Hindlimb muscle (tissue), 1 donor: Measurements from ENCODE around the gene PHKG2. TPM values are rescaled to one million over a fixed set of nuclear protein-coding genes. Genes with fewer than 3 reads are reported as not detected.

Experiments used
- DNase-seq: peaks from one replicate; pipeline ENCODE4 v3.0.0-alpha.2; 2013
- polyA plus RNA-seq: library from polyadenylated mRNA; unstranded; fragments of 120-200 nt; gene quantifications from one replicate; pipeline ENCODE4 v1.2.1, GENCODE V29; 2013; ENCODE audit not compliant: insufficient read length

PHKG2 gene
- polyA plus RNA-seq, 1 donor, result 13.6 TPM

DNA sequence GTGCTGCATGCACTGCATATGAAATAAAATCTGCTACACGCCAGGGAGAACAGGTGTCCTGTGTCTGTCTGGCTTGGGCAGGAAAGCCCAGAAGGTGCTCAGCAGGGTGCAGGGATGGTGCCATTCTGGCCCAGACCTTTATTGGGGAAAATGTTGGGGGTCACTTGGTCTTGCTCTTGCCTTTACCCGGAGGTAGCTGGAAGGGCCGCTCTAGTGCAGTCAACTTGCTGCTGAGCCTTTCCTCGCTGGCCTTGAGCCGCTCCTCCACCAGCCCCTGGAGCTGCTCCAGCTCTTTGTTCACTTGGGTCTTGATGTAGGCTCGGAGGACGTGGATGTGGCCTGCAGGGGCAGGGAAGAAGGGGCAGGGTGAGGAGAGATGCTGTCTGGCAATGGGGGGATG is 9.1 kb downstream of the PHKG2 start:
- DNase-seq, result no peak

DNA sequence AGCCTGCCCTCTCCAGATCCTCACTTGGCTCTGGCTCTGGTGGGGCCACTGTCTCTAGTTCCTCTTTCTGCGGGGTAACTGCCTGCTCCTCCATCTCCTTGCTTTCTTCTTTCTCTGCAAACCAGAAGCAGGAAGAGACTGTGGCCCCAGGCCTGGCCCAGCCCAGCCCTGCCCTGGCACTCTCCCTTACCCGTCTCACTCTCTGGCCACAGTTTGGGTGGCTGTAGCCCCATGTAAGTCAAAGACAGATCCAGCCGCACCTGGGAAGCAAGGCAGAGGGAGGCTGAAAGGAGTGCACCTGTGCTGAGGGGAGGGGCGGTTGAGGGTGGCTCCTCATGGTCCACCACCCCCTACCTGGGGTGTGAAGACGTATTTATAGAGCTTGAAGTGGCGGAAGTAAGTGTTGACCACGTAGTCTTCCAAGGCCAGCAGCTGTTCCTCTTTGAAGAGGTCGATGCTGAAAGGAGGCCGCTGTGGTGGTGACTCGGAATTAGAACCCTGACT is 10.8 kb downstream of the PHKG2 start:
- DNase-seq, result no peak

DNA sequence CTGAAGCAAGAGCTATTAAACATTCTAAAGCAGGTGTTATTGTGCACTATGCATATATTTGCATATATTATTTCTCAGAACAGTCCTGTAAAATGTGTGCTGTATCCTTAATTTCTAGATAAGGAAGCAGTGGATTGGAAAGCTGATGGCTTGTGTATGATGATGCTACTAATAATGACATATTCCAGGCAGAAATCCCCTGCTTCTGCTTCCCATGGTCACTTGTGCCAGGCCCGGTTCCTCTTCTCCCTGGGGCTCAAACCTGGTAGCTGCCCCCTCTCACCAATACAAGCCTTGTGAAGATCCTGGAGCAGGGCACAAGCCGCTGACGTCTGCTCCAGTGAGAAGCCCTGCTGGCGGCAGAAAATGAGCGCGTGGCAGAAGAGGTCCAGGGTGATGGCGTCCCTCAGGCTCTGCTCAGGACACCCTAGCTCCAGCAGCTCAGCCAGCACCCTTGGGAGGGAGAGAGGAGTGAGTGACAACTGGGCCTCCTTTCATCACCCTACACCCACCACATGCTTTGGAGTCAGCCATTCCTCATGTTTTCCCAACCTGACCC is 11.9 kb downstream of the PHKG2 start:
- no peak for DNase-seq

DNA sequence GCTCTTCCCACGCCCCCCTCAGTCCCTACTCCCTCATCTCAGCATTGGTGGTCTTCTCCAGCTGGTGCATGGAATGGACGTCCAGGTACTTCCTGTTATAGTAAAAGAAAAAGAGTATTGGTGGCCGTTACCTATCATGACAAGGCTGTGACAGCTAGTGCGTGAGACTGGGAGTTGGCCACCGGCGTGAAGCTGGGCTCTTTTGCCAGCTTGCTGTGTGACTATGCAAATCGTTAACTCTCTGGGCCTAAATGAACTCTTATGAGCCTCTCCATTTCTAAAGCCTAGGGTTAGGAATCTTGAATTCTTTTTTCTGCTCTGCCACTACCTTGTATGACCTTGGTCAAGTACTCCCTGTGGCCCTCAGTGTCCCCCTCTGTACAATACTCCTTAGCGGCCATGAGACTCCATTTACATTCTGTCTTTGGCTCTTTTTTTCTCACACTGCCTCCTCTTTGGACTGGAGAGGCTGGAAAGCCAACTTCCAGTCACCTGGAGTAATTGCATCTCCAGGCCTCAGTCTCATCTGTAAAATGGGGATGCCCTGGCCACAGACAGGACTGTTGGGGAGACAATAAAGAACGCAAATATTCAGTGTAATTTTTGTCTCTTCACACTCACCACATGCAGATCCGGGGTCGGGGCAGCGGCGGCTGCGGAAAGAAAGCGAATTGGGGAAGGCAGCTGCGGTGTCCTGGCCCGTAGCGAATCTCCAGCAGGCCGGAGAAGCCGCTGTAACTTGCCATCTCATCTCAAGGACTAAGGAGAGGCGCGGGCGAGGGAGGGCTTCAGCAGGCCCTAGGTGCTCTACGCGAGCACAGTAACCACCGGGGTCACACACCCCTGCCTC is 12.6 kb downstream of the PHKG2 start:
- DNase-seq, result no peak

DNA sequence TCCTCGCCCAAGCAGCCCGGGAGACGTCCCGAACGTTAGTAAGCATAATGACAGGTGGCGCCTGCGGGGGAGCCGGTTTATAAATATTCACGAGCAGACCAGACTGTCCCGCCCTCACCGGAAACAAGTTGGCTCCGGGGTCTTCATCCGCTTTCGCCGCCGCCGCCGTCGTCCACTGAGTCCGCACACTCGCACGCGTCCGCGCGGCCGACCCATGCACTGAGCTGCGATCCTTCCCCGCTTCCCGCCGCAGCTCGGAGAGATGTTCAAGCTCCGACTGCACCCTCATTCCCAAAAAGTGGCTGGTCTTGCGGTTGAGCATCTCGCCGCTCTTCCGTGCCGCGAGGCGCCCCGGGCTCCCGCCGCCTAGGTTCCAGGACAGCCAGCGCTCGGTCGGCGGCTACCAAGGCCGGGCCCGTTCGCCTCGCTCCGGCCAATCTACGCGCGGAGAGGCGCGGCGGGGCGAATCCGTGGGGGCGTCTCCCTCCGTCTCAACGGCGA is 13.3 kb downstream of the PHKG2 start:
- no peak for DNase-seq

DNA sequence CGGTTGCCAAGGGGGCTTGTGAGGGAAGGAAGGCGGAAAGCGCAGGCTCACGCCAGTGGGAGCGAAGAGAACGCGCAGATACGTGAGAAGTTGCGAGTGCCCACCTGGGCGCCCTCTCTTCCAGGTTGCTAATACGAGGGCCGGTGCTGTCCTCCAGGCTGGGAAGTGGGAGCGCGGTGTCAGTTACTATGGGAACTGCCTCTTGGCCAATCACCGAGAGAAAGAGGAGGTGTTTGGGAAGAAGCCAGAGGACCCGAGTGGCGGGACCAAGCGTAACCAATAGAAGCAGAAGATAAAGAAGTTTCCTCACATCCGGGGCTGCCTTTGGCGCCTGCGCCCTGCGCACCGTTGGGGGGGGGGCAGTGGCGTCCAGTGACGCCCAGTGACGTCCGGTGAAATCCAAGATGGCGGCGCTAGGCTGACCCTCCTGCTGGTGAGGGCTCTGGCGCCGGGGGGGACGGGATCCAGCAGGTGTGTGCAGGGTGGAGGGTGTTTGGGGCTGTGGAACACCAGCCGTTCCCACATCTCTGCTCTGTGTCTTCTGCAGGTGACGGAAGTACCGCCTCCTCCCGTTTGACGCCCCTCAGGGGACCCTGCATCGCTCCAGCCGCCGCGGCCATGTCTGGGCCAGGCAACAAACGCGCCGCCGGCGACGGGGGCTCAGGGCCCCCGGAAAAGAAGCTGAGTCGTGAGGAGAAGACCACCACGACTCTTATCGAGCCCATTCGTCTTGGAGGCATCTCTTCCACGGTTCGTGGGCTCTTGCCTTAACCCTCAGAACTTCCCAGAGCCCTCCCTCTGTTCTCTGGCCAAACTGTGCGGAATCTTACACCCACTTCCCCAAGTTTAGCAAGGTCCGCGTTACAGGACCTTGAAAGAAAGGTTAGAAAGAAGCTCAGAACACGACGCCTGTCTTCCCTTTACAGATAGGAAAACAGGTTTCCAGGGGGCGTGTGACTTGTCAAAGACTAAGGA is 14.0 kb downstream of the PHKG2 start, which contains the start of the genes CFAP119 and RNF40:
Gene CFAP119, minus strand, starts transcription at position 135 of the 975 bp plus-strand sequence. CDS start 314 bp downstream, outside the sequence.
Gene RNF40, plus strand, starts transcription at position 395 of the 975 bp plus-strand sequence. Its CDS starts 224 bp downstream, at position 619.
- peak; percentile 99 for DNase-seq

DNA sequence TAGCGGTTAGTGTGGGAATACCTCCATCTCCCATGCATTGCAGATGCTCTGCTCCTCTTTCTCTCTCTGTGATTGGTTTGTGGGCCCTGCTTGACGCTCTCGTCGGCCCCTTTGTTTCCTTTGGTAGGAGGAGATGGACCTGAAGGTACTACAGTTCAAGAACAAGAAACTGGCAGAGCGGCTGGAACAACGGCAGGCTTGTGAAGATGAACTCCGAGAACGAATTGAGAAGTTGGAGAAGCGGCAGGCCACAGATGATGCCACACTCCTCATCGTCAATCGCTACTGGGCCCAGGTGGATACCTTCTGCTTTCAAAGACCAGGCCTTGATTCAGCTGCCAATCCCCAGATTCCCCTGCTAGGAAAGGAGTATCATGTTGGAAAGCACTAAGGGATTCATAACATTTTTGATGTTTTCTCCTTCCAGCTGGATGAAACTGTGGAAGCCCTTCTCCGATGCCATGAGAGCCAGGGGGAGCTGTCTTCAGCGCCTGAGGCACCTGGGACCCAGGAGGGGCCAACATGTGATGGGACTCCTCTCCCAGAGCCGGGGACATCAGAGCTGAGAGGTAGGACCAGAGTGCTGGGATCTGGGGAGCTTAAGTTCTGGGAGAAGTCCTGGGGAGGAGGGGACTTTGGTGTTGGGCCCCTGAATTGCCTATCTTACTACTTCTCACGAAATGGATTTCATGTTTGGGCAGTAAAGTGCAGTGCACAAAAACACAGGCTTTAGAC is 14.9 kb downstream of the PHKG2 start:
- DNase-seq, result no peak

DNA sequence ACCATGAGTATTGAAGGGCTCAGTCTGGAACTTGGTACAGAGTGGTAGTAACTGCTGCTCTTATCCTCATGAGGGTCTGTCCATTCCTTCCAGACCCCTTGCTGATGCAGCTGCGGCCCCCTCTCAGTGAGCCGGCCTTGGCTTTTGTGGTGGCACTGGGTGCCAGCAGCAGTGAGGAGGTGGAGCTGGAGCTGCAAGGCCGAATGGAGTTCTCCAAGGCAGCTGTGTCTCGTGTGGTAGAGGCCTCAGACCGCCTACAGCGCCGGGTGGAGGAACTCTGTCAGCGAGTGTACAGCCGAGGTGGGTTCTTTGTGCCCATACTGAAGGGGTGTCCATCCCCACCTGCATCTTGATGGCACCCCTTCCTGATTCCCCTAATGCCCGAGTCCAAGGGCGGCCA is 15.9 kb downstream of the PHKG2 start:
- no peak for DNase-seq

DNA sequence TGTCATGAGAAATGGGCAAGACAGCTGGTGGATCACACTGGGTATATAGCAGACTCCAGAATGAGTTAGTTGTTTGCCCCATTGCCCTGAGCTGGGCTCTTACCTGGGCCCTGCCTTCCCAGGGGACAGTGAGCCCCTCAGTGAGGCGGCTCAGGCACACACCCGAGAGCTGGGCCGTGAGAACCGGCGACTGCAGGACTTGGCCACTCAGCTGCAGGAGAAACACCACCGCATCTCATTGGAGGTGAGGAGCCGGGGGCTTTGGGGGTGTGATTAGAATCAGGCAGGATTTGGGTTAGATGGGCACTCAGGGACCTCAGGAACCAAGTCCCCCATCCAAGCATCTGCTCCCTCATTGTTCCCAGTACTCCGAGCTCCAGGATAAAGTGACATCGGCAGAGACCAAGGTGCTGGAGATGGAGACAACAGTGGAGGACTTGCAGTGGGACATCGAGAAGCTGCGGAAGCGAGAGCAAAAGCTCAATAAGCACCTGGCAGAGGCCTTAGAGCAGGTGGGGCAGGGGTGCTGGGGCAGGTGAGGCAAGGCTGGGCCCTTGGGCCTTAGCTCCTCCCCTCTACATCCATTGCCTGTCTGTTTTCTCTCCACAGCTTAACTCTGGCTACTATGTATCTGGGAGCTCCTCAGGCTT is 16.7 kb downstream of the PHKG2 start:
- no peak for DNase-seq

DNA sequence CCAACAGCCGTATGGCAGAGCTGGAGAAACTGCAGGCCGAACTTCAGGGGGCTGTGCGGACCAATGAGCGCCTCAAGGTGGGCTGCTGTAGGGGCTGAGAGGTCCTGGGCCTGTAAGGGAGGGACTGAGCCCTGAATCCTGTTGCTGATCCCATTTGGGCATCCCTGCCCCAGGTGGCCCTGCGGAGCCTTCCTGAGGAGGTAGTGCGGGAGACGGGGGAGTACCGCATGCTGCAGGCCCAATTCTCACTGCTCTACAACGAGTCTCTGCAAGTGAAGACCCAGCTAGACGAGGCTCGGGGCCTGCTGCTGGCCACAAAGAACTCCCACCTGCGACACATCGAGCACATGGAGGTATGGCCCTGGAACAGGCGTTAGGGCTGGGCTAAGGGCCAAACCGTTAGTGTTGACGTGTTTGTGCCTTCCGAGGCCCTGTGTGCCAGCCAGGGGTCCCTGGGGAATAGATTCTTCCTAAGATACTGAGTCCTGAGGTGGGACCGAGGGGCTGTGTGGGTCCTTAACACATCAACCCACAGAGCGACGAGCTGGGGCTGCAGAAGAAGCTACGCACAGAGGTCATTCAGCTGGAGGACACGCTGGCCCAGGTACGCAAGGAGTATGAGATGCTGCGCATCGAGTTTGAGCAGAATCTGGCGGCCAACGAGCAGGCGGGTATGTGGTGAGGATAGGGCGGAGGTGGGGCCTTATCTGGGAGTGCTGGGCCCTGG is 18.1 kb downstream of the PHKG2 start:
- DNase-seq, result no peak

DNA sequence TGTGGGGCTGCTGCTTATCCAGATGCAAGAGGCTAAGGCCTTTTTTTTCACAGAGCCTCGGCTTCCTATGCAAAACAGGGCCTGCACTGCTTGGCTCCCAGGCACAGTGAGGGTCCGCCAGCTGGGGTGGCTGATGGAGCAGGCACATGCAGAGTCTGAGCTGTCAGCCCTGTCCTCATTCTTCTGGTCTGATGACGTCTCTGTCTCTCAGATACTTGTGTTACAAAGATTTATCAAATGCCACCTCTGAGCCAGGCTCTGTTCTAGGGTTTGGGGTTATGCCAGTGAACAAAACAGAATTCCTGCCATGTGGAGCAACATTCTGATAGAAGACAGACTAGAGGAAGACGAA is 18.7 kb downstream of the PHKG2 start:
- DNase-seq, result no peak

DNA sequence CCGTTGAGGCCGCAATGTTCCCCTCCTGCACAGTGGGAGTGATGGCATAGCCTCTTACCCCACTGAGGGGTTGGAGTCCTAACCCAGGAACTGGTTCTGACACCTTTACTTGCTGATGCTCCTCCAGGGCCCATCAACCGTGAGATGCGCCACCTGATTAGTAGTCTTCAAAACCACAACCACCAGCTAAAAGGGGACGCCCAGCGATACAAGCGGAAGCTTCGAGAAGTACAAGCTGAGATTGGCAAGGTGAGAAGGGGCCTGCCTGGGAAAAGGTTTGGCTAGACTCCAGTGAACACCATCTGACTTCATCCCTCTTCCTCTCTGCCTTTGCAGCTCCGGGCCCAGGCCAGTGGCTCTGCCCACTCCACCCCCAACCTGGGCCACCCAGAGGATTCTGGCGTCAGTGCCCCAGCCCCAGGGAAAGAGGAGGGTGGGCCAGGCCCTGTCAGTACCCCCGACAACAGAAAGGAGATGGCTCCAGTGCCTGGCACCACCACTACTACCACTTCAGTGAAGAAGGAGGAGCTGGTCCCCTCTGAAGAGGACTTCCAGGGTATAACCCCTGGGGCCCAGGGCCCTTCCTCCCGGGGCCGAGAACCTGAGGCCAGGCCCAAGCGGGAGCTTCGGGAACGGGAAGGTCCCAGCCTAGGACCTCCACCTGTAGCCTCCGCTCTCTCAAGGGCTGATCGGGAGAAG is 19.7 kb downstream of the PHKG2 start:
- DNase-seq, result no peak

DNA sequence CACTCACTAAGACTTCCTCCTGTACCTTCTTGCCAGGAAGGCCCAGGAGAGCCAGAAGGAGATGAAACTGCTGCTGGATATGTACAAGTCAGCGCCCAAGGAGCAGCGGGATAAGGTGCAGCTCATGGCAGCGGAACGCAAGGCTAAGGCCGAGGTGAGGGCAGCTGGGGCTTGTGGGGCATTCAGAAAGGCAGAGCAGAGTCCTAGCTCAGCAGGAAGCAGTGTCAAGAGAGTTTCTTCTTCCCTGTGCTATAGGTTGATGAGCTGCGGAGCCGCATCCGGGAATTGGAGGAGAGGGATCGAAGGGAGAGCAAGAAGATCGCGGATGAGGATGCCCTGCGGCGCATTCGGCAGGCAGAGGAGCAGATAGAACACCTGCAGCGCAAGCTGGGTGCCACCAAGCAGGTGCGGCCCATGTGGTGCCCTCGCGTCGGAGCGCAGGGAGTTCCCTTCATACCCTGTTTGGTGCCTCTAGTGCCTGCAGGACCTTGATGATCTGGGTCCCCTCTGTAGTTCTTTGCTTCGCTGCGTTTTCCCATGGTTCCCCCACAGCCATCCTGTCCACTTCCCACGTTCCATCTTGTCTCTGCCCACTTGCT is 20.5 kb downstream of the PHKG2 start:
- no peak for DNase-seq

DNA sequence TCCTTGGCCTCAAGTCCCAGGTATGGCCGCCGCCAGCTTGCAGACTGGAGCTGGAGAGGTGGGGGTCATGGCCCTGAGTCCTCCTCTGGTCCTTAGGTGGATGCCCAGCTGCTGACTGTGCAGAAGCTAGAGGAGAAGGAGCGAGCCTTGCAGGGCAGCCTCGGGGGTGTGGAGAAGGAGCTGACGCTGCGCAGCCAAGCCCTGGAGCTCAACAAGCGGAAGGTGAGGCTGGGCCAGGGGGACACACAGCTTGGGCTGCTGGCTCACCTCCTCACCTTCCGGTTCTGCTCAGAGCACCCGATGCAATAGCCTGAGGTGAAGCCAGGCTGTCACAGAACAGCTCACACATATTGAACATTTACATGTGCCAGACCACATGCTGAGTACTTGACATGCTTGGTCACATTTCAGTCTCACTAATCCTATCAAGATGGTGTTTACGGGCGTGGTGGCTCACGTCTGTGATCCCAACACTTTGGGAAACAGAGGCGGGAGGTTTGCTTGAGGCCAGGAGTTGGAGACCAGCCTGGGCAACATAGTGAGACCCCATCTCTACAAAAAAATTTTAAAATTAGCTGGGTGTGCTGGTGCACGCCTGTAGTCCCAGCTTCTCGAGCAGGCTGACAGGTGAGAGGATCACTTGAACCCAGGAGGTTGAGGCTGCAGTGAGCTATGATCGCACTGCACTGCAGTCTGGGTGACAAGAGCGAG is 21.3 kb downstream of the PHKG2 start:
- DNase-seq, result no peak

DNA sequence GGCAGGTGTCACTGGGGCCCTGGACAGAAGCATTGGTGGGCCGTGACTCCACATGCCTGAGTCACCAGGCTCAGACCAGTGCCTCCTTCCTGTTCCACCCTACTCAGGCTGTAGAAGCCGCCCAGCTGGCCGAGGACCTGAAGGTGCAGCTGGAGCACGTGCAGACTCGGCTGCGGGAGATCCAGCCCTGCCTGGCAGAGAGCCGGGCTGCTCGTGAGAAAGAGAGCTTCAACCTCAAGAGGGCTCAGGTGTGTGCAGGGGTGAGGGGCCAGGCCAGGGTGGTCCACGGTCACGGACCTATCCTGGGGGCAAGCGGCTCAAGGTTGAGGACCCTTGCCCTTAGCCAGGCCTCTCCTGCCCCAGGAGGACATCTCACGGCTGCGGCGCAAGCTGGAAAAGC is 23.5 kb downstream of the PHKG2 start:
- no peak for DNase-seq

DNA sequence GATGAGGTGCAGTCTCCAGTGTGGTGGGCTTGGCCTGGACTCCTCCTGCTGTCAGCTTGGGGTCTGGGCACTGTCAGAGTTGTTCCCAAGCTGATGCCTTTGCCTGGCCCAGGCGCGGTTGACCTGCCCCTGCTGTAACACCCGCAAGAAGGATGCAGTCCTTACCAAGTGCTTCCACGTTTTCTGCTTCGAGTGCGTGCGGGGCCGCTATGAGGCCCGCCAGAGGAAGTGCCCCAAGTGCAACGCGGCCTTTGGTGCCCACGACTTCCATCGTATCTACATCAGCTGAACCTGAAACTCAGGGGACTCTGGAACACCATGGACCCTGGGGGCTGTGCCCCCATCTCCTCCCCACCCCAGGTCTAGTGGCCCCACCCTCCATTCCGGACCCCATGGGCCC is 25.6 kb downstream of the PHKG2 start:
- DNase-seq, result no peak

DNA sequence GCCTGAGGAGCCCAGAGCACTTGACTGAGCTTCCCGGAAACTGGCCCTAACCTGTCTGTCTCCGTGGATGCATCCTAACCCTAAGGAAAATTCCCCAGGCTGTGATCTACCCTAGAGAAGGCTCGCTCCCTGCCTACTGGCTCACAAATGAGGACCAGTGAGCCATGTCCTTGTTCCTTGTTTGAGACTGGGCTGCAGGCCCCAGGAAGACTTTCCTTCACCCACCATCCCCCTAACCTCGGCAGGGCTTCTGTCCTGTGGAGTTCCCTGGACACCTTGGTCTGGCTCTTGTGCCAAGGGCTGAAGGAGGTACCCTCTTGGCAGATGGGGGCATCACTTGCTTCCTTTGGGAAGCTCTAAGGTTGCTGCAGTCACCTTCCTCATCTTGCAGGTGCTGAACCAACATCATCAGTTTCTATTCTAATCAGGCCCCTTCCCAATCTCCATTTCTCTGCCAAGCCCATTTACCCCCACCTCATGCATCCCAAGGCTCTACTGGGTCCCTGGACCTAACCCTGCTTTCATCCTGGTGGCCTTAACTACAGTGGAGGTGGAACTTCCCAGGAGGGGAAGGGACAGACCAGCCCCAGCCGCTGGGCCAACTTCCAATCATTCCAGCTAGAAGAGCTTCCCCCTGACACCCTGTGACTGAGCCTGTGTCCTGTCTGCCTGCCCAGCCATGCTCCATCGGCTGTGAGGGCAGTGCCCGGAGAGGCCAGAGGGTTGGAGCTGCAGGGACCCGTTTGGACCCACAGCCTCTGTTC is 26.3 kb downstream of the PHKG2 start:
- DNase-seq, result no peak

DNA sequence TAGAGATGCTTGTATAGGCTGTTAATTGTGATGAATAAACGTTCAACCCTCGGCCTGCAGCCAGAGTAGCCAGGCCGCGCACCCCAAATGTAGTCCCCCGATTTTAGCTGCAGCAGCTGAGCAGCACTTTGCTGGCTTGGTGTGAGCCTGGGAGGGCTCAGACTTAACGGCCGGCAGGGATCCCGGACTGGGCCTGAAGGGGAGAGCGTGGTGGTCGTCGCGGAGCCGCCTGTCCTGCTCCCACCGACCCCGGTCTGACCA is 26.8 kb downstream of the PHKG2 start:
- no peak for DNase-seq
